ENCODE data around the gene MAST3.

Gene MAST3

DNA sequence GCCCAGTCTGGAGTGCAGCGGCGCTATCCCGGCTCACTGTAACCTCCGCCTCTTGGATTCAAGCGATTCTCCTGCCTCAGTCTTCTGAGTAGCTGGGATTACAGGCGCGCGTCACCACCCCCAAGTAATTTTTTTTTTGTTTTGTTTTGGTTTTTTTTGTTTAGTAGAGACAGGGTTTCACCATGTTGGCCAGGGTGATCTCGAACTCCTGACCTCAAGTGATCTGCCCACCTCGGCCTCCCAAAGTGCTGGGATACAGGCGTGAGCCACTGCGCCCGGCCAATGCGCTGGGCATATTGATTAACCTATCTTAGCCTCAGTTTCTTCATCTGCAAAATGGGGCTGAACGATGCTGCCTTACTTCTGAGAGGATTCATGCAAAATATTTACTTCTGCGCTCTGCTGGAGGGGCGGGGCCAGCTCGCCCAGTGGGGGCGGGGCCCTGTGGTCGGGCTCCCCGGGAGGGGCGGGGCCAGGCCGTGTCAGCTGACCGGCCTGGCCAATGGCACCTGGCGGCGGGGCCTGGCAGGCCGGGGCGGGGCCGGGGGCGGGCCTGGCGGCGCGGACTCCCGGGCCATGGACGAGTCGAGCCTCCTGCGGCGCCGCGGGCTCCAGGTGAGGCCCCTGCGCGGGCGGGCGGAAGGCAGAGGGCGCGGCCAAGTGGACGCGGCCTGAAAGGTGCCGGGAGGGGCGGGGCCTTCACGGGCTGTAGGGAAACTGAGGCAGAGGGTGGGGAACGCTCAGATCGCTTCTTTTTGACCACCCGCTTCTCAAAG lies at the start of gene MAST3 (continued):
- TF ChIP-seq KLF1 (tag by site-specific recombination; IDR thresholded peaks at IDR 0.05): no peak
- TF ChIP-seq ZSCAN30 (tag by site-specific recombination; IDR thresholded peaks at IDR 0.05): no peak
- no peak for TF ChIP-seq SP2 (tag by site-specific recombination; IDR thresholded peaks at IDR 0.05)
- TF ChIP-seq KLF9 (tag by site-specific recombination; IDR thresholded peaks at IDR 0.05; ENCODE audit: low read depth): peak; percentile 40; the same call in 1 of the 2 replicates
- TF ChIP-seq SALL2 (tag by site-specific recombination; IDR thresholded peaks at IDR 0.05; ENCODE audit: borderline replicate concordance): no peak
- peak; percentile 35; the same call in 1 of the 2 replicates for TF ChIP-seq ZBTB8A (tag by site-specific recombination; IDR thresholded peaks at IDR 0.05)
- TF ChIP-seq ZNF670 (tag by site-specific recombination; IDR thresholded peaks at IDR 0.05; ENCODE audit: low read depth): no peak
- TF ChIP-seq TCF7L2 (IDR thresholded peaks at IDR 0.05; ENCODE audit: borderline replicate concordance, low read depth, low read length): no peak
- no peak for TF ChIP-seq ZNF274 (IDR thresholded peaks at IDR 0.05; ENCODE audit: low read length)
- no peak for TF ChIP-seq ZNF274 (tag by site-specific recombination; IDR thresholded peaks at IDR 0.05; ENCODE audit: borderline replicate concordance)
- TF ChIP-seq YY1 (tag by site-specific recombination; IDR thresholded peaks at IDR 0.05): no peak
- TF ChIP-seq, protein P1, sequence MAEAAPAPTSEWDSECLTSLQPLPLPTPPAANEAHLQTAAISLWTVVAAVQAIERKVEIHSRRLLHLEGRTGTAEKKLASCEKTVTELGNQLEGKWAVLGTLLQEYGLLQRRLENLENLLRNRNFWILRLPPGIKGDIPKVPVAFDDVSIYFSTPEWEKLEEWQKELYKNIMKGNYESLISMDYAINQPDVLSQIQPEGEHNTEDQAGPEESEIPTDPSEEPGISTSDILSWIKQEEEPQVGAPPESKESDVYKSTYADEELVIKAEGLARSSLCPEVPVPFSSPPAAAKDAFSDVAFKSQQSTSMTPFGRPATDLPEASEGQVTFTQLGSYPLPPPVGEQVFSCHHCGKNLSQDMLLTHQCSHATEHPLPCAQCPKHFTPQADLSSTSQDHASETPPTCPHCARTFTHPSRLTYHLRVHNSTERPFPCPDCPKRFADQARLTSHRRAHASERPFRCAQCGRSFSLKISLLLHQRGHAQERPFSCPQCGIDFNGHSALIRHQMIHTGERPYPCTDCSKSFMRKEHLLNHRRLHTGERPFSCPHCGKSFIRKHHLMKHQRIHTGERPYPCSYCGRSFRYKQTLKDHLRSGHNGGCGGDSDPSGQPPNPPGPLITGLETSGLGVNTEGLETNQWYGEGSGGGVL (tag by site-specific recombination; IDR thresholded peaks at IDR 0.05): no peak
- TF ChIP-seq GFI1B (tag by site-specific recombination; IDR thresholded peaks at IDR 0.05): no peak
- no peak for TF ChIP-seq ZNF121 (tag by site-specific recombination; IDR thresholded peaks at IDR 0.05)
- TF ChIP-seq ZNF211 (tag by site-specific recombination; IDR thresholded peaks at IDR 0.05; ENCODE audit: low read depth): no peak
- TF ChIP-seq ZNF426 (tag by site-specific recombination; IDR thresholded peaks at IDR 0.05): no peak
- no peak for TF ChIP-seq ZNF473 (tag by site-specific recombination; IDR thresholded peaks at IDR 0.05)
- TF ChIP-seq ZNF248 (tag by site-specific recombination; IDR thresholded peaks at IDR 0.05): no peak
- TF ChIP-seq ZXDB (tag by site-specific recombination; IDR thresholded peaks at IDR 0.05): 0 out of 2 replicates have a peak, but pooled peaks have one; percentile 30
- TF ChIP-seq, protein P2, sequence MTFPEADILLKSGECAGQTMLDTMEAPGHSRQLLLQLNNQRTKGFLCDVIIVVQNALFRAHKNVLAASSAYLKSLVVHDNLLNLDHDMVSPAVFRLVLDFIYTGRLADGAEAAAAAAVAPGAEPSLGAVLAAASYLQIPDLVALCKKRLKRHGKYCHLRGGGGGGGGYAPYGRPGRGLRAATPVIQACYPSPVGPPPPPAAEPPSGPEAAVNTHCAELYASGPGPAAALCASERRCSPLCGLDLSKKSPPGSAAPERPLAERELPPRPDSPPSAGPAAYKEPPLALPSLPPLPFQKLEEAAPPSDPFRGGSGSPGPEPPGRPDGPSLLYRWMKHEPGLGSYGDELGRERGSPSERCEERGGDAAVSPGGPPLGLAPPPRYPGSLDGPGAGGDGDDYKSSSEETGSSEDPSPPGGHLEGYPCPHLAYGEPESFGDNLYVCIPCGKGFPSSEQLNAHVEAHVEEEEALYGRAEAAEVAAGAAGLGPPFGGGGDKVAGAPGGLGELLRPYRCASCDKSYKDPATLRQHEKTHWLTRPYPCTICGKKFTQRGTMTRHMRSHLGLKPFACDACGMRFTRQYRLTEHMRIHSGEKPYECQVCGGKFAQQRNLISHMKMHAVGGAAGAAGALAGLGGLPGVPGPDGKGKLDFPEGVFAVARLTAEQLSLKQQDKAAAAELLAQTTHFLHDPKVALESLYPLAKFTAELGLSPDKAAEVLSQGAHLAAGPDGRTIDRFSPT (tag by site-specific recombination; IDR thresholded peaks at IDR 0.05): no peak
- TF ChIP-seq, protein P3, sequence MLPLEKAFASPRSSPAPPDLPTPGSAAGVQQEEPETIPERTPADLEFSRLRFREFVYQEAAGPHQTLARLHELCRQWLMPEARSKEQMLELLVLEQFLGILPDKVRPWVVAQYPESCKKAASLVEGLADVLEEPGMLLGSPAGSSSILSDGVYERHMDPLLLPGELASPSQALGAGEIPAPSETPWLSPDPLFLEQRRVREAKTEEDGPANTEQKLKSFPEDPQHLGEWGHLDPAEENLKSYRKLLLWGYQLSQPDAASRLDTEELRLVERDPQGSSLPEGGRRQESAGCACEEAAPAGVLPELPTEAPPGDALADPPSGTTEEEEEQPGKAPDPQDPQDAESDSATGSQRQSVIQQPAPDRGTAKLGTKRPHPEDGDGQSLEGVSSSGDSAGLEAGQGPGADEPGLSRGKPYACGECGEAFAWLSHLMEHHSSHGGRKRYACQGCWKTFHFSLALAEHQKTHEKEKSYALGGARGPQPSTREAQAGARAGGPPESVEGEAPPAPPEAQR (tag by site-specific recombination; IDR thresholded peaks at IDR 0.05): no peak
- no peak for TF ChIP-seq ZNF157 (tag by site-specific recombination; IDR thresholded peaks at IDR 0.05)
- no peak for TF ChIP-seq ZNF747 (tag by site-specific recombination; IDR thresholded peaks at IDR 0.05)
- no peak for TF ChIP-seq ZNF132 (tag by site-specific recombination; IDR thresholded peaks at IDR 0.05; ENCODE audit: borderline replicate concordance)
- TF ChIP-seq, protein P4, sequence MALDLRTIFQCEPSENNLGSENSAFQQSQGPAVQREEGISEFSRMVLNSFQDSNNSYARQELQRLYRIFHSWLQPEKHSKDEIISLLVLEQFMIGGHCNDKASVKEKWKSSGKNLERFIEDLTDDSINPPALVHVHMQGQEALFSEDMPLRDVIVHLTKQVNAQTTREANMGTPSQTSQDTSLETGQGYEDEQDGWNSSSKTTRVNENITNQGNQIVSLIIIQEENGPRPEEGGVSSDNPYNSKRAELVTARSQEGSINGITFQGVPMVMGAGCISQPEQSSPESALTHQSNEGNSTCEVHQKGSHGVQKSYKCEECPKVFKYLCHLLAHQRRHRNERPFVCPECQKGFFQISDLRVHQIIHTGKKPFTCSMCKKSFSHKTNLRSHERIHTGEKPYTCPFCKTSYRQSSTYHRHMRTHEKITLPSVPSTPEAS (tag by site-specific recombination; IDR thresholded peaks at IDR 0.05): no peak
- TF ChIP-seq, protein P5, sequence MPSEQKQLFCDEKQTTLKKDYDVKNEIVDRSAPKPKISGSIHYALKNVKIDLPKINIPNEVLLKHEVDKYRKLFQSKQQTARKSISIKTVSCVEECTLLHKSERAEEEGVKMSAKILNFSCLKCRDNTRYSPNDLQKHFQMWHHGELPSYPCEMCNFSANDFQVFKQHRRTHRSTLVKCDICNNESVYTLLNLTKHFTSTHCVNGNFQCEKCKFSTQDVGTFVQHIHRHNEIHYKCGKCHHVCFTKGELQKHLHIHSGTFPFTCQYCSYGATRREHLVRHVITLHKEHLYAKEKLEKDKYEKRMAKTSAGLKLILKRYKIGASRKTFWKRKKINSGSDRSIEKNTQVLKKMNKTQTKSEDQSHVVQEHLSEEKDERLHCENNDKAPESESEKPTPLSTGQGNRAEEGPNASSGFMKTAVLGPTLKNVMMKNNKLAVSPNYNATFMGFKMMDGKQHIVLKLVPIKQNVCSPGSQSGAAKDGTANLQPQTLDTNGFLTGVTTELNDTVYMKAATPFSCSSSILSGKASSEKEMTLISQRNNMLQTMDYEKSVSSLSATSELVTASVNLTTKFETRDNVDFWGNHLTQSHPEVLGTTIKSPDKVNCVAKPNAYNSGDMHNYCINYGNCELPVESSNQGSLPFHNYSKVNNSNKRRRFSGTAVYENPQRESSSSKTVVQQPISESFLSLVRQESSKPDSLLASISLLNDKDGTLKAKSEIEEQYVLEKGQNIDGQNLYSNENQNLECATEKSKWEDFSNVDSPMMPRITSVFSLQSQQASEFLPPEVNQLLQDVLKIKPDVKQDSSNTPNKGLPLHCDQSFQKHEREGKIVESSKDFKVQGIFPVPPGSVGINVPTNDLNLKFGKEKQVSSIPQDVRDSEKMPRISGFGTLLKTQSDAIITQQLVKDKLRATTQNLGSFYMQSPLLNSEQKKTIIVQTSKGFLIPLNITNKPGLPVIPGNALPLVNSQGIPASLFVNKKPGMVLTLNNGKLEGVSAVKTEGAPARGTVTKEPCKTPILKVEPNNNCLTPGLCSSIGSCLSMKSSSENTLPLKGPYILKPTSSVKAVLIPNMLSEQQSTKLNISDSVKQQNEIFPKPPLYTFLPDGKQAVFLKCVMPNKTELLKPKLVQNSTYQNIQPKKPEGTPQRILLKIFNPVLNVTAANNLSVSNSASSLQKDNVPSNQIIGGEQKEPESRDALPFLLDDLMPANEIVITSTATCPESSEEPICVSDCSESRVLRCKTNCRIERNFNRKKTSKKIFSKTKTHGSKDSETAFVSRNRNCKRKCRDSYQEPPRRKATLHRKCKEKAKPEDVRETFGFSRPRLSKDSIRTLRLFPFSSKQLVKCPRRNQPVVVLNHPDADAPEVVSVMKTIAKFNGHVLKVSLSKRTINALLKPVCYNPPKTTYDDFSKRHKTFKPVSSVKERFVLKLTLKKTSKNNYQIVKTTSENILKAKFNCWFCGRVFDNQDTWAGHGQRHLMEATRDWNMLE (tag by site-specific recombination; conservative IDR thresholded peaks at IDR 0.05; ENCODE audit: low read depth): no peak
- no peak for TF ChIP-seq MZF1 (tag by site-specific recombination; IDR thresholded peaks at IDR 0.05; ENCODE audit: borderline replicate concordance)
- no peak; the same call in none of the 2 replicates for TF ChIP-seq ZNF335 (tag by site-specific recombination; conservative IDR thresholded peaks at IDR 0.05)
- no peak for TF ChIP-seq ZFP41 (tag by site-specific recombination; IDR thresholded peaks at IDR 0.05; ENCODE audit: borderline replicate concordance)

Data from HEK293 (cell line).